Measurements from ENCODE around the gene STK39.

The STK39 gene

GRCh38 chr2:168062054-168062453 lies 185.3 kb downstream of the STK39 start:
- DNase-seq: no peak
- POLR2A ChIA-PET: no interaction called here
- WGBS (ENCODE audit: insufficient coverage): 100% methylated on average over 1 of the region's 6 CpGs
- Histone ChIP-seq H3K36me3 (ENCODE audit: control insufficient read depth in 4 of 4, insufficient read depth in 4 of 4, low read length in 3 of 4) (peaks cover 8 to 23% (median 13%) of the 10 kb centered on the region in 4 experiments), H3K4me1 (ENCODE audit: control extremely low read depth in 1 of 4, control insufficient read depth in 4 of 4, insufficient read depth in 4 of 4, low read length in 3 of 4) (no peaks in the 10 kb centered on the region), H3K4me3 (ENCODE audit: control insufficient read depth in 1 of 7, extremely low read depth in 1 of 7, insufficient read depth in 4 of 7, low read depth in 2 of 7, low read length in 6 of 7) (no peak overlapping the region), H3K9me3 (ENCODE audit: control extremely low read depth in 1 of 5, control insufficient read depth in 4 of 5, insufficient read depth in 2 of 5, low read depth in 1 of 5, low read length in 4 of 5) (no peaks in the 10 kb centered on the region), H3K27me3 (replicated peaks in 2 of 5; ENCODE audit: control insufficient read depth in 4 of 5, insufficient read depth in 5 of 5, low read length in 4 of 5) (no peaks in the 10 kb centered on the region), H3K27ac (ENCODE audit: insufficient read depth in 1 of 2, low read depth in 1 of 2, low read length in 2 of 2, poor library complexity in 1 of 2, severe bottlenecking in 2 of 2) (no peak overlapping the region)
- CTCF ChIA-PET: no interaction called here

- Histone ChIP-seq H3K36me3 (ENCODE audit: control insufficient read depth in 4 of 4, insufficient read depth in 4 of 4, low read length in 3 of 4) (peaks cover 4 to 23% (median 16%) of the 10 kb centered on the region in 4 experiments), H3K4me3 (ENCODE audit: control insufficient read depth in 1 of 7, extremely low read depth in 1 of 7, insufficient read depth in 4 of 7, low read depth in 2 of 7, low read length in 6 of 7) (no peak overlapping the region), H3K27ac (ENCODE audit: insufficient read depth in 1 of 2, low read depth in 1 of 2, low read length in 2 of 2, poor library complexity in 1 of 2, severe bottlenecking in 2 of 2) (no peak overlapping the region), H3K9me3 (ENCODE audit: control extremely low read depth in 1 of 5, control insufficient read depth in 4 of 5, insufficient read depth in 2 of 5, low read depth in 1 of 5, low read length in 4 of 5) (no peaks in the 10 kb centered on the region), H3K4me1 (ENCODE audit: control extremely low read depth in 1 of 4, control insufficient read depth in 4 of 4, insufficient read depth in 4 of 4, low read length in 3 of 4) (no peaks in the 10 kb centered on the region), H3K27me3 (replicated peaks in 2 of 5; ENCODE audit: control insufficient read depth in 4 of 5, insufficient read depth in 5 of 5, low read length in 4 of 5) (no peaks in the 10 kb centered on the region)
- no peak for DNase-seq
- ChIA-PET POLR2A (no interaction called here), CTCF (interaction anchor here (0.6 kb wide), 1 partner anchor 1498 kb away, joined by 3 read pairs; no protein-coding TSS in a partner anchor)
- no CpG with 5 or more reads among the region's 3 CpGs for WGBS (ENCODE audit: insufficient coverage)
Observed at GRCh38 chr2:168060986-168061750, 186.2 kb downstream of the STK39 start.

- DNase-seq: no peak
- ChIA-PET CTCF (interaction anchor here (0.8 kb wide), 1 partner anchor 35 kb away, joined by 3 read pairs; no protein-coding TSS in a partner anchor), POLR2A (no interaction called here)
- H3K4me3 ChIP-seq (ENCODE audit: control insufficient read depth in 1 of 7, extremely low read depth in 1 of 7, insufficient read depth in 4 of 7, low read depth in 2 of 7, low read length in 6 of 7): no peak overlapping the region
- no peaks in the 10 kb centered on the region for H3K9me3 ChIP-seq (ENCODE audit: control extremely low read depth in 1 of 5, control insufficient read depth in 4 of 5, insufficient read depth in 2 of 5, low read depth in 1 of 5, low read length in 4 of 5)
- no peak overlapping the region for H3K27ac ChIP-seq (ENCODE audit: insufficient read depth in 1 of 2, low read depth in 1 of 2, low read length in 2 of 2, poor library complexity in 1 of 2, severe bottlenecking in 2 of 2)
- H3K4me1 ChIP-seq (ENCODE audit: control extremely low read depth in 1 of 4, control insufficient read depth in 4 of 4, insufficient read depth in 4 of 4, low read length in 3 of 4): no peaks in the 10 kb centered on the region
- peaks cover 2 to 23% (median 15%) of the 10 kb centered on the region in 4 experiments for H3K36me3 ChIP-seq (ENCODE audit: control insufficient read depth in 4 of 4, insufficient read depth in 4 of 4, low read length in 3 of 4)
- WGBS (ENCODE audit: insufficient coverage): no CpG with 5 or more reads among the region's 2 CpGs
- no peaks in the 10 kb centered on the region for H3K27me3 ChIP-seq (replicated peaks in 2 of 5; ENCODE audit: control insufficient read depth in 4 of 5, insufficient read depth in 5 of 5, low read length in 4 of 5)
Observed at GRCh38 chr2:168059758-168060157, 187.6 kb downstream of the STK39 start.

GRCh38 chr2:168058675-168059074 lies 188.7 kb downstream of the STK39 start:
- WGBS (ENCODE audit: insufficient coverage): 94% methylated on average over 3 of the region's 3 CpGs

GRCh38 chr2:168056242-168056787 lies 191.1 kb downstream of the STK39 start:
- H3K36me3 ChIP-seq (ENCODE audit: control insufficient read depth in 4 of 4, insufficient read depth in 4 of 4, low read length in 3 of 4): peaks cover 0 to 14% (median 10%) of the 10 kb centered on the region in 4 experiments
- H3K4me1 ChIP-seq (ENCODE audit: control extremely low read depth in 1 of 4, control insufficient read depth in 4 of 4, insufficient read depth in 4 of 4, low read length in 3 of 4): no peaks in the 10 kb centered on the region
- no peaks in the 10 kb centered on the region for H3K9me3 ChIP-seq (ENCODE audit: control extremely low read depth in 1 of 5, control insufficient read depth in 4 of 5, insufficient read depth in 2 of 5, low read depth in 1 of 5, low read length in 4 of 5)
- ChIA-PET CTCF (no interaction called here), POLR2A (no interaction called here)
- H3K27me3 ChIP-seq (replicated peaks in 2 of 5; ENCODE audit: control insufficient read depth in 4 of 5, insufficient read depth in 5 of 5, low read length in 4 of 5): no peaks in the 10 kb centered on the region
- H3K4me3 ChIP-seq (ENCODE audit: control insufficient read depth in 1 of 7, extremely low read depth in 1 of 7, insufficient read depth in 4 of 7, low read depth in 2 of 7, low read length in 6 of 7): no peak overlapping the region
- no peak for DNase-seq
- WGBS (ENCODE audit: insufficient coverage): no CpG with 5 or more reads among the region's 9 CpGs
- no peak overlapping the region for H3K27ac ChIP-seq (ENCODE audit: insufficient read depth in 1 of 2, low read depth in 1 of 2, low read length in 2 of 2, poor library complexity in 1 of 2, severe bottlenecking in 2 of 2)

More at GRCh38 chr2:168058675-168059074, 188.7 kb downstream of the STK39 start:
- H3K9me3 ChIP-seq (ENCODE audit: control extremely low read depth in 1 of 5, control insufficient read depth in 4 of 5, insufficient read depth in 2 of 5, low read depth in 1 of 5, low read length in 4 of 5): no peaks in the 10 kb centered on the region
- ChIA-PET POLR2A (no interaction called here), CTCF (interaction anchor here (0.8 kb wide), 1 partner anchor 34 kb away, joined by 3 read pairs; no protein-coding TSS in a partner anchor)
- H3K27ac ChIP-seq (ENCODE audit: insufficient read depth in 1 of 2, low read depth in 1 of 2, low read length in 2 of 2, poor library complexity in 1 of 2, severe bottlenecking in 2 of 2): no peak overlapping the region
- no peak for DNase-seq
- H3K4me3 ChIP-seq (ENCODE audit: control insufficient read depth in 1 of 7, extremely low read depth in 1 of 7, insufficient read depth in 4 of 7, low read depth in 2 of 7, low read length in 6 of 7): no peak overlapping the region
- H3K27me3 ChIP-seq (replicated peaks in 2 of 5; ENCODE audit: control insufficient read depth in 4 of 5, insufficient read depth in 5 of 5, low read length in 4 of 5): no peaks in the 10 kb centered on the region
- H3K36me3 ChIP-seq (ENCODE audit: control insufficient read depth in 4 of 4, insufficient read depth in 4 of 4, low read length in 3 of 4): peaks cover 0 to 18% (median 15%) of the 10 kb centered on the region in 4 experiments
- H3K4me1 ChIP-seq (ENCODE audit: control extremely low read depth in 1 of 4, control insufficient read depth in 4 of 4, insufficient read depth in 4 of 4, low read length in 3 of 4): no peaks in the 10 kb centered on the region

- H3K4me1 ChIP-seq (ENCODE audit: control extremely low read depth in 1 of 4, control insufficient read depth in 4 of 4, insufficient read depth in 4 of 4, low read length in 3 of 4): no peaks in the 10 kb centered on the region
- peak in 2 of 3 donors; percentile 19 to 39 for DNase-seq
- no peak overlapping the region for H3K27ac ChIP-seq (ENCODE audit: insufficient read depth in 1 of 2, low read depth in 1 of 2, low read length in 2 of 2, poor library complexity in 1 of 2, severe bottlenecking in 2 of 2)
- no peaks in the 10 kb centered on the region for H3K9me3 ChIP-seq (ENCODE audit: control extremely low read depth in 1 of 5, control insufficient read depth in 4 of 5, insufficient read depth in 2 of 5, low read depth in 1 of 5, low read length in 4 of 5)
- no peaks in the 10 kb centered on the region for H3K27me3 ChIP-seq (replicated peaks in 2 of 5; ENCODE audit: control insufficient read depth in 4 of 5, insufficient read depth in 5 of 5, low read length in 4 of 5)
- H3K36me3 ChIP-seq (ENCODE audit: control insufficient read depth in 4 of 4, insufficient read depth in 4 of 4, low read length in 3 of 4): peaks cover 0 to 9% (median 6%) of the 10 kb centered on the region in 4 experiments
- ChIA-PET CTCF (interaction anchor here (1.2 kb wide), 1 partner anchor 18 kb away, joined by 3 read pairs; no protein-coding TSS in a partner anchor), POLR2A (no interaction called here)
- WGBS (ENCODE audit: insufficient coverage): 44% methylated on average over 2 of the region's 5 CpGs
- no peak overlapping the region for H3K4me3 ChIP-seq (ENCODE audit: control insufficient read depth in 1 of 7, extremely low read depth in 1 of 7, insufficient read depth in 4 of 7, low read depth in 2 of 7, low read length in 6 of 7)
Observed at GRCh38 chr2:168054657-168055056, 192.7 kb downstream of the STK39 start.

- 100% methylated on average over 2 of the region's 3 CpGs for WGBS (ENCODE audit: insufficient coverage)
- DNase-seq: no peak
- Histone ChIP-seq H3K4me1 (ENCODE audit: control extremely low read depth in 1 of 4, control insufficient read depth in 4 of 4, insufficient read depth in 4 of 4, low read length in 3 of 4) (no peaks in the 10 kb centered on the region), H3K4me3 (ENCODE audit: control insufficient read depth in 1 of 7, extremely low read depth in 1 of 7, insufficient read depth in 4 of 7, low read depth in 2 of 7, low read length in 6 of 7) (no peak overlapping the region), H3K27me3 (replicated peaks in 2 of 5; ENCODE audit: control insufficient read depth in 4 of 5, insufficient read depth in 5 of 5, low read length in 4 of 5) (no peaks in the 10 kb centered on the region), H3K36me3 (ENCODE audit: control insufficient read depth in 4 of 4, insufficient read depth in 4 of 4, low read length in 3 of 4) (peaks cover 0 to 4% (median under 1%) of the 10 kb centered on the region in 4 experiments), H3K9me3 (ENCODE audit: control extremely low read depth in 1 of 5, control insufficient read depth in 4 of 5, insufficient read depth in 2 of 5, low read depth in 1 of 5, low read length in 4 of 5) (no peaks in the 10 kb centered on the region), H3K27ac (ENCODE audit: insufficient read depth in 1 of 2, low read depth in 1 of 2, low read length in 2 of 2, poor library complexity in 1 of 2, severe bottlenecking in 2 of 2) (no peak overlapping the region)
- CTCF ChIA-PET: no interaction called here
- POLR2A ChIA-PET: no interaction called here
Observed at GRCh38 chr2:168053676-168054075, 193.7 kb downstream of the STK39 start.

Data from common myeloid progenitor, CD34-positive (primary cell).